DMS153 (cell line): ENCODE results near the gene EPHA6.

Experiments used
- DNase-seq: peaks from one replicate; lab custom pipeline; 2025; lab: John Stamatoyannopoulos, UW

EPHA6 gene

GRCh38 chr3:97278506-97278905 lies 464.1 kb downstream of the EPHA6 start:
- peak; percentile 38 for DNase-seq

- DNase-seq, result peak; percentile 75
Observed at GRCh38 chr3:97291901-97292300, 477.5 kb downstream of the EPHA6 start.

GRCh38 chr3:97293596-97294131 lies 479.3 kb downstream of the EPHA6 start:
- no peak for DNase-seq

GRCh38 chr3:97297032-97297431 lies 482.6 kb downstream of the EPHA6 start:
- no peak for DNase-seq

GRCh38 chr3:97301114-97301513 lies 486.7 kb downstream of the EPHA6 start:
- DNase-seq, result no peak

- DNase-seq, result no peak
Observed at GRCh38 chr3:97306226-97306625, 491.8 kb downstream of the EPHA6 start.

GRCh38 chr3:97338375-97338774 lies 524.0 kb downstream of the EPHA6 start:
- no peak for DNase-seq

- DNase-seq, result no peak
Observed at GRCh38 chr3:97340940-97341339, 526.5 kb downstream of the EPHA6 start.

GRCh38 chr3:97347780-97348179 lies 533.4 kb downstream of the EPHA6 start:
- DNase-seq, result no peak

- no peak for DNase-seq
Observed at GRCh38 chr3:97350971-97351370, 536.6 kb downstream of the EPHA6 start.

- DNase-seq, result no peak
Observed at GRCh38 chr3:97353176-97353575, 538.8 kb downstream of the EPHA6 start.

GRCh38 chr3:97359977-97360376 lies 545.6 kb downstream of the EPHA6 start:
- no peak for DNase-seq

- no peak for DNase-seq
Observed at GRCh38 chr3:97360804-97361203, 546.4 kb downstream of the EPHA6 start.

GRCh38 chr3:97384583-97384982 lies 570.2 kb downstream of the EPHA6 start:
- no peak for DNase-seq

GRCh38 chr3:97388774-97389173 lies 574.4 kb downstream of the EPHA6 start:
- DNase-seq, result no peak

- DNase-seq, result peak; percentile 42
Observed at GRCh38 chr3:97389936-97390335, 575.5 kb downstream of the EPHA6 start.

- no peak for DNase-seq
Observed at GRCh38 chr3:97391167-97391566, 576.8 kb downstream of the EPHA6 start.

- DNase-seq, result no peak
Observed at GRCh38 chr3:97409612-97410011, 595.2 kb downstream of the EPHA6 start.

GRCh38 chr3:97421565-97421964 lies 607.2 kb downstream of the EPHA6 start:
- DNase-seq, result no peak

- no peak for DNase-seq
Observed at GRCh38 chr3:97425002-97425401, 610.6 kb downstream of the EPHA6 start.

GRCh38 chr3:97430601-97431000 lies 616.2 kb downstream of the EPHA6 start:
- peak; percentile 74 for DNase-seq

GRCh38 chr3:97432914-97433313 lies 618.5 kb downstream of the EPHA6 start:
- DNase-seq, result peak; percentile 14

- no peak for DNase-seq
Observed at GRCh38 chr3:97438131-97438530, 623.7 kb downstream of the EPHA6 start.

- no peak for DNase-seq
Observed at GRCh38 chr3:97439373-97439772, 625.0 kb downstream of the EPHA6 start.

- DNase-seq, result no peak
Observed at GRCh38 chr3:97464035-97464434, 649.6 kb downstream of the EPHA6 start.
